Small intestine (tissue), 4 donors: ENCODE measurements around the gene FIZ1. TPM values are rescaled to one million over a fixed set of nuclear protein-coding genes. Genes with fewer than 3 reads are reported as not detected.

ENCODE experiments used
- polyA plus RNA-seq, 4 donors: library from polyadenylated mRNA; stranded (reverse) in 3 of 4; unstranded in 1 of 4; fragments of 200-250 nt in 3 of 4; fragments of 120-200 nt in 1 of 4; gene quantifications; one replicate each; pipeline versions ENCODE4 v1.2.1 to v1.2.3, GENCODE V29; 2013
- donor health status: healthy with polysubstance abuse.
- donor health status: Bipolar disorder and iron deficiency.
- donor health status: healthy.

The FIZ1 gene
- polyA plus RNA-seq, 4 donors: 7.2 to 13.0 (median 7.4) TPM

Other genes with a start within 250 kb of the FIZ1 start
- under 1 TPM in 2 of 4 donors, not detected in 2; 0.07 to 0.09 TPM for gene COX6B2, start 244.8 kb downstream of the FIZ1 start, polyA plus RNA-seq
- gene GARIN5B, start 236.3 kb downstream of the FIZ1 start, polyA plus RNA-seq: under 1 TPM in 1 of 4 donors, not detected in 3; 0.03 TPM
- under 1 TPM in 2 of 4 donors, not detected in 2; 0.19 to 0.67 TPM for gene IL11, start 229.1 kb downstream of the FIZ1 start, polyA plus RNA-seq
- gene TMEM190, start 222.7 kb downstream of the FIZ1 start, polyA plus RNA-seq: under 1 TPM in 2 of 4 donors, not detected in 2; 0.30 to 0.31 TPM
- gene TMEM238, start 215.2 kb downstream of the FIZ1 start, polyA plus RNA-seq: 1 to 10 TPM in 3 of 4 donors, not detected in 1; 1.6 to 9.4 (median 2.2) TPM
- gene RPL28, start 213.6 kb downstream of the FIZ1 start, polyA plus RNA-seq: 1,000 to 10,000 TPM; 1,338 to 2,360 (median 2,018) TPM
- gene UBE2S, start 191.7 kb downstream of the FIZ1 start, polyA plus RNA-seq: 10 to 100 TPM in 2 of 4 donors, 1 to 10 TPM in 2; 7.2 to 30.1 (median 16.4) TPM
- gene SHISA7, start 156.2 kb downstream of the FIZ1 start, polyA plus RNA-seq: under 1 TPM in 2 of 4 donors, not detected in 2; 0.12 to 0.21 TPM
- gene ISOC2, start 137.9 kb downstream of the FIZ1 start, polyA plus RNA-seq: 100 to 1,000 TPM in 1 of 4 donors, 10 to 100 TPM in 3; 28.8 to 164 (median 78.4) TPM
- not detected for gene C19orf85, start 134.8 kb downstream of the FIZ1 start, polyA plus RNA-seq
- gene ZNF628, start 122.9 kb downstream of the FIZ1 start, polyA plus RNA-seq: 1 to 10 TPM; 1.1 to 7.0 (median 5.0) TPM
- 10 to 100 TPM in 1 of 4 donors, 1 to 10 TPM in 3; 5.8 to 10.2 (median 7.8) TPM for gene NAT14, start 114.3 kb downstream of the FIZ1 start, polyA plus RNA-seq
- 1 to 10 TPM in 1 of 4 donors, under 1 TPM in 2, not detected in 1; 0.49 to 2.2 (median 0.54) TPM for gene SSC5D, start 111.1 kb downstream of the FIZ1 start, polyA plus RNA-seq
- under 1 TPM in 1 of 4 donors, not detected in 3; 0.06 TPM for gene SBK2, start 62.4 kb downstream of the FIZ1 start, polyA plus RNA-seq
- under 1 TPM in 2 of 4 donors, not detected in 2; 0.18 to 0.39 TPM for gene SBK3, start 54.0 kb downstream of the FIZ1 start, polyA plus RNA-seq
- 10 to 100 TPM in 1 of 4 donors, 1 to 10 TPM in 3; 2.2 to 12.7 (median 4.8) TPM for gene ZNF579, start 18.7 kb downstream of the FIZ1 start, polyA plus RNA-seq
- 10 to 100 TPM; 23.2 to 63.5 (median 45.7) TPM for gene ZNF524, start 771 bp upstream of the FIZ1 start, polyA plus RNA-seq
- gene ZNF865, start 6.1 kb upstream of the FIZ1 start, polyA plus RNA-seq: 10 to 100 TPM in 1 of 4 donors, 1 to 10 TPM in 3; 4.0 to 10.3 (median 5.5) TPM
- gene ZNF784, start 25.0 kb upstream of the FIZ1 start, polyA plus RNA-seq: 10 to 100 TPM in 3 of 4 donors, 1 to 10 TPM in 1; 9.5 to 16.3 (median 11.0) TPM
- gene ZNF580, start 41.5 kb upstream of the FIZ1 start, polyA plus RNA-seq: 10 to 100 TPM in 3 of 4 donors, 1 to 10 TPM in 1; 8.3 to 28.5 (median 16.6) TPM
- gene ZNF581, start 44.1 kb upstream of the FIZ1 start, polyA plus RNA-seq: 10 to 100 TPM; 15.9 to 29.2 (median 23.3) TPM
- gene CCDC106, start 48.7 kb upstream of the FIZ1 start, polyA plus RNA-seq: 10 to 100 TPM in 1 of 4 donors, 1 to 10 TPM in 3; 2.5 to 12.1 (median 5.6) TPM
- gene U2AF2, start 55.5 kb upstream of the FIZ1 start, polyA plus RNA-seq: 100 to 1,000 TPM in 2 of 4 donors, 10 to 100 TPM in 2; 74.0 to 161 (median 115) TPM
- gene EPN1, start 75.7 kb upstream of the FIZ1 start, polyA plus RNA-seq: 100 to 1,000 TPM; 149 to 193 (median 168) TPM
- under 1 TPM in 2 of 4 donors, not detected in 2; 0.01 TPM for gene NLRP9, start 138.9 kb upstream of the FIZ1 start, polyA plus RNA-seq
- gene RFPL4A, start 159.6 kb upstream of the FIZ1 start, polyA plus RNA-seq: under 1 TPM in 2 of 4 donors, not detected in 2; 0.04 to 0.25 TPM
- not detected for gene RFPL4AL1, start 169.6 kb upstream of the FIZ1 start, polyA plus RNA-seq
- gene NLRP11, start 232.5 kb upstream of the FIZ1 start, polyA plus RNA-seq: under 1 TPM in 2 of 4 donors, not detected in 2; 0.07 to 0.10 TPM
- gene NLRP4, start 237.0 kb upstream of the FIZ1 start, polyA plus RNA-seq: under 1 TPM in 1 of 4 donors, not detected in 3; 0.09 TPM